Measurements from ENCODE around the gene SFRP5.

- TF ChIP-seq CTCF (IDR thresholded peaks at IDR 0.05 in 8 of 11, conservative IDR thresholded peaks at IDR 0.05 in 3 of 11) = no peak
- TF ChIP-seq POLR2A (IDR thresholded peaks at IDR 0.05) = no peak
- TF ChIP-seq POLR2AphosphoS5 (IDR thresholded peaks at IDR 0.05) = peak in 1 of 3 donors; percentile 8
These were observed 10.4 kb downstream of the SFRP5 start for GRCh38 chr10:97761331-97761865.

Measured in spleen (tissue), 7 donors.